GM21423 (cell line): ENCODE measurements around the gene MAPK8IP1.

ENCODE experiments used
- ATAC-seq: cut with Tn5 transposase; IDR thresholded peaks from one replicate; pipeline ENCODE4 v1.9.1; 2021; ENCODE audit warnings: mild to moderate bottlenecking, moderate library complexity; ENCODE audit not compliant: unreplicated experiment

MAPK8IP1 gene

GRCh38 chr11:45936511-45937054 is 51.1 kb downstream of the MAPK8IP1 start:
- no peak for ATAC-seq

- ATAC-seq = no peak
Measured at GRCh38 chr11:45937916-45938315, 52.5 kb downstream of the MAPK8IP1 start.

- ATAC-seq = no peak
Measured at GRCh38 chr11:45939836-45940235, 54.4 kb downstream of the MAPK8IP1 start.

GRCh38 chr11:45941285-45941684 is 55.8 kb downstream of the MAPK8IP1 start:
- ATAC-seq = no peak

GRCh38 chr11:45942381-45942780 is 56.9 kb downstream of the MAPK8IP1 start:
- no peak for ATAC-seq

- ATAC-seq = no peak
Measured at GRCh38 chr11:45945397-45945999, 60.0 kb downstream of the MAPK8IP1 start.

- no peak for ATAC-seq
Measured at GRCh38 chr11:45947885-45948284, 62.4 kb downstream of the MAPK8IP1 start.

GRCh38 chr11:45948356-45948755 is 62.9 kb downstream of the MAPK8IP1 start:
- ATAC-seq = no peak

- ATAC-seq = no peak
Measured at GRCh38 chr11:45949992-45950407, 64.5 kb downstream of the MAPK8IP1 start.
